Measurements from ENCODE around the gene OR14I1.
A peak's percentile ranks its signal among the peaks of the same experiment; 100 is the strongest.

The OR14I1 gene

GRCh38 chr1:248702714-248703113 is at the start of gene OR14I1:
TSS of gene OR14I1 (minus strand) at chr1:248702766.
- in situ Hi-C loops (cut with HindIII; ENCODE audit: low pct_ligation_motif_present, low pct_unique_long_range_greater_than_20kb, low sequenced_read_pairs), result no loop called here
- DNase-seq, result no peak

GRCh38 chr1:248751635-248752034 is 49.1 kb upstream of the OR14I1 start:
- DNase-seq, result no peak
- in situ Hi-C loops (cut with HindIII; ENCODE audit: low pct_ligation_motif_present, low pct_unique_long_range_greater_than_20kb, low sequenced_read_pairs), result no loop called here

- no peak for DNase-seq
- in situ Hi-C loops (cut with HindIII; ENCODE audit: low pct_ligation_motif_present, low pct_unique_long_range_greater_than_20kb, low sequenced_read_pairs), result no loop called here
Measured at GRCh38 chr1:248751142-248751541, 48.6 kb upstream of the OR14I1 start.

- in situ Hi-C loops (cut with HindIII; ENCODE audit: low pct_ligation_motif_present, low pct_unique_long_range_greater_than_20kb, low sequenced_read_pairs), result no loop called here
- DNase-seq, result no peak
Measured at GRCh38 chr1:248750496-248750895, 47.9 kb upstream of the OR14I1 start.

GRCh38 chr1:248748211-248748610 is 45.6 kb upstream of the OR14I1 start:
- in situ Hi-C loops (cut with HindIII; ENCODE audit: low pct_ligation_motif_present, low pct_unique_long_range_greater_than_20kb, low sequenced_read_pairs), result no loop called here
- DNase-seq, result no peak

GRCh38 chr1:248740876-248741275 is 38.3 kb upstream of the OR14I1 start:
- in situ Hi-C loops (cut with HindIII; ENCODE audit: low pct_ligation_motif_present, low pct_unique_long_range_greater_than_20kb, low sequenced_read_pairs), result no loop called here
- no peak for DNase-seq

- no peak for DNase-seq
- in situ Hi-C loops (cut with HindIII; ENCODE audit: low pct_ligation_motif_present, low pct_unique_long_range_greater_than_20kb, low sequenced_read_pairs), result no loop called here
Measured at GRCh38 chr1:248739572-248740205, 37.1 kb upstream of the OR14I1 start.

- no peak for DNase-seq
- in situ Hi-C loops (cut with HindIII; ENCODE audit: low pct_ligation_motif_present, low pct_unique_long_range_greater_than_20kb, low sequenced_read_pairs), result no loop called here
Measured at GRCh38 chr1:248737457-248737856, 34.9 kb upstream of the OR14I1 start.

GRCh38 chr1:248736977-248737376 is 34.4 kb upstream of the OR14I1 start:
- no peak for DNase-seq
- in situ Hi-C loops (cut with HindIII; ENCODE audit: low pct_ligation_motif_present, low pct_unique_long_range_greater_than_20kb, low sequenced_read_pairs), result no loop called here

- in situ Hi-C loops (cut with HindIII; ENCODE audit: low pct_ligation_motif_present, low pct_unique_long_range_greater_than_20kb, low sequenced_read_pairs), result no loop called here
- peak; percentile 19 for DNase-seq
Measured at GRCh38 chr1:248733566-248733965, 31.0 kb upstream of the OR14I1 start.

GRCh38 chr1:248730507-248731335 is 28.2 kb upstream of the OR14I1 start:
- in situ Hi-C loops (cut with HindIII; ENCODE audit: low pct_ligation_motif_present, low pct_unique_long_range_greater_than_20kb, low sequenced_read_pairs), result no loop called here
- DNase-seq, result no peak

- in situ Hi-C loops (cut with HindIII; ENCODE audit: low pct_ligation_motif_present, low pct_unique_long_range_greater_than_20kb, low sequenced_read_pairs), result no loop called here
- no peak for DNase-seq
Measured at GRCh38 chr1:248714248-248714647, 11.7 kb upstream of the OR14I1 start.

- in situ Hi-C loops (cut with HindIII; ENCODE audit: low pct_ligation_motif_present, low pct_unique_long_range_greater_than_20kb, low sequenced_read_pairs), result no loop called here
- no peak for DNase-seq
Measured at GRCh38 chr1:248710305-248710900, 7.8 kb upstream of the OR14I1 start.

- in situ Hi-C loops (cut with HindIII; ENCODE audit: low pct_ligation_motif_present, low pct_unique_long_range_greater_than_20kb, low sequenced_read_pairs), result no loop called here
- no peak for DNase-seq
Measured at GRCh38 chr1:248704606-248705005, 2.0 kb upstream of the OR14I1 start.

- no peak for DNase-seq
- in situ Hi-C loops (cut with HindIII; ENCODE audit: low pct_ligation_motif_present, low pct_unique_long_range_greater_than_20kb, low sequenced_read_pairs), result no loop called here
Measured at GRCh38 chr1:248703674-248704073, 1.1 kb upstream of the OR14I1 start.

GRCh38 chr1:248699099-248699498 is 3.5 kb downstream of the OR14I1 start:
- in situ Hi-C loops (cut with HindIII; ENCODE audit: low pct_ligation_motif_present, low pct_unique_long_range_greater_than_20kb, low sequenced_read_pairs), result no loop called here

GRCh38 chr1:248697907-248698306 is 4.7 kb downstream of the OR14I1 start:
- no peak for DNase-seq
- in situ Hi-C loops (cut with HindIII; ENCODE audit: low pct_ligation_motif_present, low pct_unique_long_range_greater_than_20kb, low sequenced_read_pairs), result no loop called here

More at GRCh38 chr1:248699099-248699498, 3.5 kb downstream of the OR14I1 start:
- no peak for DNase-seq

- in situ Hi-C loops (cut with HindIII; ENCODE audit: low pct_ligation_motif_present, low pct_unique_long_range_greater_than_20kb, low sequenced_read_pairs), result no loop called here
- DNase-seq, result no peak
Measured at GRCh38 chr1:248696774-248697173, 5.8 kb downstream of the OR14I1 start.

- peak; percentile 43 for DNase-seq
- in situ Hi-C loops (cut with HindIII; ENCODE audit: low pct_ligation_motif_present, low pct_unique_long_range_greater_than_20kb, low sequenced_read_pairs), result no loop called here
Measured at GRCh38 chr1:248696261-248696660, 6.3 kb downstream of the OR14I1 start.

Data from ACHN (cell line).